Fibroblast of skin of left quadriceps (primary cell): Measurements from ENCODE around the gene CABP2.
A peak's percentile ranks its signal among the peaks of the same experiment; 100 is the strongest.
"Not testable (repeated sequence)": the region's sequence is repeated elsewhere in the genome, so short reads cannot be mapped to it uniquely, and the experiment has no call there.

Source experiments
- DNase-seq, 2 experiments: peaks; one replicate each; pipeline ENCODE4 v3.0.0-alpha.2; 2013; ENCODE audit warnings: low read depth in 2 of 2

Gene CABP2

DNA sequence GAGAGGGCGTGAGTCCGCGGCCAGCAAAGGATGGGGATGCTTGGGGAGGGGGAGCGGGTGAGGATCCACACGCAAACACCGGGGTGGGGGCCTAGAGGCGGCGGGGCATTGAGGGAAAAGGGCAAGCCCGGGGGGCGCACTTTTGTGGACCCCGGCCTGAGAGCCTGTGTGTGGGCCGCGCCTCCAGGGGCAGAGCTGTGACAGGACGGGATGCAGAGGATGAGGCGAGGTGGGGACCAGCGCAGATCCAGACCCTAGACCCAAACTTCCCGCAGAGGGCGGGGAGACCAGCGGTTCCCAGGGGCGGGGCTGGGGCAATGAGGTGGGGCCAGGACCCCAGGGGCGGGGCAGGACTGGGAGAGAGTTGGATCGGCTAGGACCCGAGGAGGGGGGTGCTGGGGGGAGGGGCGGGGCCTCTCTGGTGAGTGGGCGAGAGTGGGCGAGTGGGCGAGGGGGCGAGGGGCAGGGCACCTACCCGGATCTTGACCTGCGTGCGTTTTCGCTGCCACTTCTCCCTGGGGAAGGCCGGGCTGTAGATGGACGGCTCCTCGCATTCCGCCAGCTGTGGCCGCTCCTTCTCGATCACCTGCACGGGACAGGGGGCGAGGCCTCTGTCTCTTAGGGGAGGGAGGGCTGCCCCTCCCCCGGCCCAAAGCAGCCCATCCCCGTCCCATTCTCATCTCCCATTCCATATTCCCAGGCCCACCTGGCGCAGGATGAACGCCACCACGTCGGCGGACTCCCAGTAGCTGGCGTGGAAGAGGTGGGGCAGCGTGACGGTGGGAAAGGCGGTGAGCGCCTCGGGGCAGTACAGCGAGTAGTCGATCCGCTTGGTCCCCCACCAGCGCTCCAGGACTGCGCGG, 28.6 kb downstream of the CABP2 start:
- no peak for DNase-seq

DNA sequence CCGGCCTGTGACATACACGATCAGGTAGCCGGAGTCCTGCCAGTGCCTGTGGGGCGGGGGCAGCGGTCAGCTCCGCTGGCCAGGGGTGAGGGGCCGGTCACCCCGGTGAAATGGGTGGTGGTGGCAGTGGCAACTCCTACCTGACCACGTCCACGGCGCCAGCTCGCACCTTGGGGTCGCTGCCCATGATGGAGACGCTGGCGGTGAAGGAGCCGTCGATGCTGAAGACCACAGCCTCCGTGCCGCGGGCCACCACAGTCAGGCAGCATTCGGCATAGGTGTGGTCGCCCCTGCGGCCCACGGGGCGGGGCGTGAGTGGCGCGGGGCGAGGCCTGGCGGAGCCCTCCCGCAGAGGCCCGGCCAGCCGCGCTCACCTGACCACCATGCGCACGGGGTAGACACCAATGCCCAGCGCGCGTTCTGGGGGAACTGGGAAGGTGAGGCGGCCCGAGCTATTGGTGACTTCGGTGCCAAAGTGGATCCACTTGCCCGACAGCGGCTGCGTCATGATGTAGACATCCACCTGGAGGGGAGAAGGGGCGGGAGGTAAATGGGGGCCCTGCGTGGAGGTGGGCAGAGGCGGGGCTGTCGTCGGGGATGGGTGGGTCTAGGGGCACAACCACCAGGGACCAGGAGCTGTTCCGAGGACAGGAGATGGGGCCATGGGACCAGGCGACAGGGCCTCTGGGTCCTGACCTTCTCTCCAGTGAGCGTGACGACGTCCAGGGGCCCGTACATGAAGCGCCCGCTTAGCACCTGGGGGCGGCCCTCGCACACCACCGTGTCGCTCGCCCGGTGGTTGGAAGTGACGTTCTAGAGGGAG, 29.5 kb downstream of the CABP2 start:
- DNase-seq: no peak

DNA sequence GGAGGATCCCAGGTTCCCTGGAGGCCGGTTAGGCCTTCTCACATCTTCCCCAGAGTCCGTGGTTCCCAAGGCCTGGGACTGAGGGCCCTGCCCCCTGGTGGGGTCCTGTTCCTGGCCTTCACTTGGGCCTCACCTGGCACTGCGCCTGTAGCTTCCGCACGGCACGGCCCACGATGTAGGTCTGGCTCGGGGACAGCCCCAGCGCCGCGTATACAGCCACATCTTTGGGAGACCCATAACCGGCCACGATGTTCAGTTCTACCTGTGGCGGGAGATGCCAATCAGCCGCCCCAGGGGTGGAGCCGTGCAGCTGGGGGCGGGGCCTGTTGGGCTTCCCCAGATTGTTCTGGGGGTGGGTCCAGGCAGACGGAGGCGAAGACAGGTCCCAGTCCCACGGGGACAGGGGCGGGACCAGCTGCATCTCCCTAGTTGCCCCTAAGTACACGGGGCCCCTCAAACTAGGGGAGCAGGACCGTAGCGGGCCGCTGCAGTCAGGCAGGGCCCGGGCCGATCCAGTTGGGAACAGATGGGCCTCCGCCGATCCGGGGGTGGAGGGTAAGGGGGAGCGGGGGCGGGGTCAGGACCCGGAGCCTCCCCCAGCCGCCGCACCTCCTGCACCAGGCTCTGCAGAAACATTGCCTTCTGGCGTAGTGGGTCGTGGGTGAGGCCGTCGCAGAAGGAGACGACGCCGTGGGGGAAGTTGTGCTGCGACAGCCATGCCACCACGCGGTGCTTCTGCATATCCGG, 30.3 kb downstream of the CABP2 start:
- no peak for DNase-seq

DNA sequence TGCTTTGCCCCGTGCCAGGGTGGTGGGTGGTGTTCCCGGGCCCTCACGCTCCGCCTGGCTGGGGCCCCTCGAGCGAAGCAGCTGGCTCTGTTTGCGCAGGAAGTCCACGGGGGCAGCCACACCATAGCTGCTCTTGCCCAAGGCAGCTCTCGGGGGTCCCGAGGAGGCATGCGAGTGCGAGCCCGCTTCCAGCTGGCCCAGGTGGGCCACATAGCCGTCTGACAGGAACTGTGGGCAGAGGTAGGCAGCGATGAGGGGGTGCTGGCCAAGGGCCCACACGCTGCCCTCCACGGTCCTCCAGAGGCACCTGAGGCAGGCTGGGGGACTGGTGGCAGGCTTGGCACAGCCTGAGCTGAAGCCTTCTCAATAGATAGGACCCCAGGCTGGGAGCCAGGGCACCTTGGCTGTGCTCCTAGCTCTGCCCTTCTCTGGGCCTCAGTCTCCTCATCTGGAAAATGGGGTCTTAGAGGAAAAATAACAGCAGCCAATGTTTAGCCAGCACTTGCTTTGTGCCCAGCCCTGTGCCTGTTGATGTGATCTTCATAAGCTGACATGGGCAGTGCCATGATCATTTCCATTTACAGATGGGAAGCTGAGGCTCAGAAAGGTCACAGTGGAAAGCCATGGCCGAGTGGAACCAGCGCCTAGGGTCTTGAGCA, 31.0 kb downstream of the CABP2 start:
- DNase-seq: no peak

DNA sequence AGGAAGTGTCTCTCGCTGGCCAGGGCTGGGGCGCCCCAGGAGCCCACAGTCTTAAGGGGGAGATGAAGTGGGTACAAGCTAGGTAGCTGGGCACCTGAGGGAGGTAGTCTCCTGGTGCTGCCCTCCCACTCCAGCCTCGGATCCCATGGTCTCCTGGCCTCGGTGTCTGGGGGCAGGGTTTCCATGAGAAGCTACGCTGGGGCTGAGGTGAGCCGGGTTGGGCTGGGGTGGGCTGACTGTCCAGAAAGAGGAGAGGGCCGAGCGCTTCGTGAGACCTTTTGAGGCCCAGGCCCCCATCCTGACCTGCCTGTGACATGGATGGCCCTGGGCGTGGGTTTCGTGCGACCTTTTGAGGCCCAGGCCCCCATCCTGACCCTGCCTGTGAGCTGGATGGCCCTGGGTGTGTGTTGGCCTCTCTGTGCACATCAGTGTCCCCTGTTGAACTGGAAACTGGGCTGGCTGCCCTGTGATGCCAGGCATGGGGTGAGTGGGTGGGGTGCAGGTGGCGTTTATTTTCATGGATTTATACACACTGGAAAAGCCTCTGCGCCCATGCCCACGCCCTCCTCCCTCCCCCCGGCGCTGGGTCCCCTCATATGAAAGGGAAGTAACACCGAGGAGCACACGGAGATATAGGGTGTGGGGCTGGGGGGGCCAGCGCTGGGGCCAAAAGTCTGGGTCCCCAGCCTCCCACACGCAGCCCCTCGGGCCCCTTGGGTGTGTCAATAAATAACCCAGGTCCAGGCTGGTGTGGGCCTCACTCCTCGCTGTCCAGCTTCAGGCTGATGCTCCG, 31.8 kb downstream of the CABP2 start:
- no peak for DNase-seq

DNA sequence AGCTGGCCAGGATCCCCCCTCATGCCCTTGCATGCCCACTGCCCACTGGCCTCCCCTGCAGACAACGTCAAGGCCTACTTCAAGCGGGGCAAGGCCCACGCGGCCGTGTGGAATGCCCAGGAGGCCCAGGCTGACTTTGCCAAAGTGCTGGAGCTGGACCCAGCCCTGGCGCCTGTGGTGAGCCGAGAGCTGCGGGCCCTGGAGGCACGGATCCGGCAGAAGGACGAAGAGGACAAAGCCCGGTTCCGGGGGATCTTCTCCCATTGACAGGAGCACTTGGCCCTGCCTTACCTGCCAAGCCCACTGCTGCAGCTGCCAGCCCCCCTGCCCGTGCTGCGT, 32.5 kb downstream of the CABP2 start:
- DNase-seq: no peak

DNA sequence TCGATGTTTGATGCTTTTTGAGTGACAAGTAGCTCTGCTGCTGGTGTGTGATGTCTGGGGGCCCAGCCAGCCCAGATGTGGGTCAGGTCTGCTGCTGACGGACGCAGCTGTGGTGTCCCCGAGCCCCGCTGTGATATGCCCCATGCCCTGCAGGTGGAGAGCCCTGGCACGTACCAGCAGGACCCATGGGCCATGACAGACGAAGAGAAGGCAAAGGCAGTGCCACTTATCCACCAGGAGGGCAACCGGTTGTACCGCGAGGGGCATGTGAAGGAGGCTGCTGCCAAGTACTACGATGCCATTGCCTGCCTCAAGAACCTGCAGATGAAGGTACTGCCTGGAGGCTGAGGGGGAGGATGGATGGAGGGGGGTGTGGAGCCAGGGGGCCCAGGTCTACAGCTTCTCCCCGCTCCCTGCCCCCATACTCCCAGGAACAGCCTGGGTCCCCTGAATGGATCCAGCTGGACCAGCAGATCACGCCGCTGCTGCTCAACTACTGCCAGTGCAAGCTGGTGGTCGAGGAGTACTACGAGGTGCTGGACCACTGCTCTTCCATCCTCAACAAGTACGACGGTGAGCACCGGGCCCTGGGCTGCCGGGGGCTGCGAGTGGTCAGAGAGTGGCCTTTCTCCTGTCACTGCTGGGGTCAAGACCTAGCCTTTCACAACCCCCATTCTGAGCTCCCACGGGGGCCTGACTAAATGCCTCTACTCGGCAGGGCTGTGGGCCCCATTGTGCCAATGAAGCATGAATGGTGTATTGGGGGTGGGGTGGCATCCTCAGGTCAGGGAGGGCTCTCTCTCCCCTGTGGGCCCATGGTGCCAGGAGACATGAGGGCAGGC, 33.1 kb downstream of the CABP2 start:
- no peak for DNase-seq

DNA sequence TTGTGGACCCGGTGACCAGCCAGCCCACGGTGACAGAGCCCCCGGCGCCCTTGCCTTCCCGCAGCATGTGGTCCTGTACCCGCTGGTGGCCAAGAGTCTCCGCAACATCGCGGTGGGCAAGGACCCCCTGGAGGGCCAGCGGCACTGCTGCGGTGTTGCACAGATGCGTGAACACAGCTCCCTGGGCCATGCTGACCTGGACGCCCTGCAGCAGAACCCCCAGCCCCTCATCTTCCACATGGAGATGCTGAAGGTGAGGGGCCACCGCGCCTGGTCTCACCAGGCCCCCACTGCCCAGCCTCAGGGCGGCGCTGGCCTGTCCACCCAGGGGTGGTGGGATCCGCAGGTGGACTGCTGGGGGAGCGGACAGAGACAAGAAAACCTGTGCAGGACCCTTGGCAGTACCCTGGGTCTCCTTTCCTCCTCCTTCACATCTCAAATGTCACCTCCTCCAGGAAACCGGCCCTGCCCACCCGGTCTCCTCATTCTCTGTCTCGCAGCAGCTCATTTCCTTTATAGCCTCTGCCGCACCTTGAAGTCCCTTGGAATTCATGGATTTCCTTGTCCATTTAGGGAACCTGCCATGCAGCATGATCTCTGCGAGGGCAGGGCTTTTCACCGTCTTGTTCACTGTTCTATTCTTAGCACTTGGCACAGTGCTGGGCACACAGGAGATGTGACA, 33.9 kb downstream of the CABP2 start:
- no peak for DNase-seq

DNA sequence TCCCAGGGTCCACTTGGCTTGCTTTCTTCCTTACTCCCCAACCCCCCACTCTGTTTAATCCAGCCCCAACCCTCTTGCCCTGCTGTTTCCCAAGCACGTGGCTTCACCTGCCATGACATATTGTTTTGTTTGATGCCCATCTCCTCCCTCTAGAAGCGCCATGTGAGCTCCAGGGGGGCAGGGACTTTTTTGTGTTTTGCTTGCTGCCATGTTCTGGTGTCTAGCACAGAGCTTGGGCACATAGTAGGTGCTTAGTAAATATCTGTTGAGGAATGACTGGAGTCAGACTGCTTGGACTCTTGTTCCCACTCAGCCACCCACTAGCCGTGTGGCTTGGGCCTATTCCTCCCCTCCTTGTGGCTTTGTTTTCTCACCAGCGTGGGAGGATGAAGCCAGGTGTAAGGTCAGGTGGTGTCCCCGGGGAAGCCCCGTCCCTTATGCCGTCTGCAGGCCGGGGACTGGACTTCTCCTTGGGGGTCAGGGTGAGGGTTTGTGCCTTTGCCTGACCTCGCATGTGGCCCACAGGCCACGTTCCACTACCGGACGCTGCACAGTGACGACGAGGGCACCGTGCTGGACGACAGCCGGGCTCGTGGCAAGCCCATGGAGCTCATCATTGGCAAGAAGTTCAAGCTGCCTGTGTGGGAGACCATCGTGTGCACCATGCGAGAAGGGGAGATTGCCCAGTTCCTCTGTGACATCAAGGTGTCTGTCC, 36.6 kb downstream of the CABP2 start:
- no peak for DNase-seq

DNA sequence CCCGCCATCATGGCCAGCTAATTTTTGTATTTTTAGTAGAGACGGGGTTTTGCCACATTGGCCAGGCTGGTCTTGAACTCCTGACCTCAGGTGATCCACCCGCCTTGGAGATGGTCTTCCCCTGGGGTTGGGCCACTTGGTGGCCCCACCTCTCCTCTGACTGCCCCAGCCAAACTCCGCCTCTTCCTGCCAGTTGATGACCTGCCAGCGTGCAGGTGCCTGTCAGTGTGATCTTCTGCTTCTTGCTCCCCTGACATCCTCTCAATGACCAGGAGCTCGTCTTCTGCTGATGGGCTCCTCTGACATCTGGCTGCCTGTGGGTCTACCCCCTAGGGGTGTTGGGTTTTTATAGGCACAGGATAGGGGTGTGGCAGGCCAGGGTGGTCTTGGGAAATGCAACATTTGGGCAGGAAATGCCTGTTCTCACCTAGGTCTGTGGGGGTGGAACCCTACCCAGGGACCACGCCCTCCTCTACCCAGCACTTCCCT, 37.3 kb downstream of the CABP2 start:
- not testable (repeated sequence) for DNase-seq

DNA sequence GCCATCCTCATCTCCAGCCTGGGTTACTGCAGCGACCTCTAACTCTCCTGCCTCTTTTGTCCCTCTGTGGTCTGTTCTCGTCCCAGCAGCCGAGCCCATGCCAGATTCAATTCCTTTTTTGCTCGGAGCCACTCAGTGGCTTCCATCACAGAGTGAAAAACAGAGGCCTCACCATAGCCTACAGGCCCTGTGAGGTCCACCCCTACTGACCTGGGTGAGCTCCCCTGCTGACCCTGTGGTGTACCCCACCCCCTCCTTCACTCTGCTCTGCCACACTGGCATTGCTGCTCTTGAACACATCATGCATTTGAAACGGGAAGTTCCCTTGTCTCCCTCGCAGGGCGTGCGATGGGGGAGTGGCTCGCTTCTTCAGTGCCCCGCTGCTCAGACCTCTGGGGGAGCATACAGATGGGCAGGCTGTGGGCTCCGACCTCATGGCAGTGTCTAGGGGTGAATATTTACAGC, 38.4 kb downstream of the CABP2 start:
- no peak for DNase-seq

DNA sequence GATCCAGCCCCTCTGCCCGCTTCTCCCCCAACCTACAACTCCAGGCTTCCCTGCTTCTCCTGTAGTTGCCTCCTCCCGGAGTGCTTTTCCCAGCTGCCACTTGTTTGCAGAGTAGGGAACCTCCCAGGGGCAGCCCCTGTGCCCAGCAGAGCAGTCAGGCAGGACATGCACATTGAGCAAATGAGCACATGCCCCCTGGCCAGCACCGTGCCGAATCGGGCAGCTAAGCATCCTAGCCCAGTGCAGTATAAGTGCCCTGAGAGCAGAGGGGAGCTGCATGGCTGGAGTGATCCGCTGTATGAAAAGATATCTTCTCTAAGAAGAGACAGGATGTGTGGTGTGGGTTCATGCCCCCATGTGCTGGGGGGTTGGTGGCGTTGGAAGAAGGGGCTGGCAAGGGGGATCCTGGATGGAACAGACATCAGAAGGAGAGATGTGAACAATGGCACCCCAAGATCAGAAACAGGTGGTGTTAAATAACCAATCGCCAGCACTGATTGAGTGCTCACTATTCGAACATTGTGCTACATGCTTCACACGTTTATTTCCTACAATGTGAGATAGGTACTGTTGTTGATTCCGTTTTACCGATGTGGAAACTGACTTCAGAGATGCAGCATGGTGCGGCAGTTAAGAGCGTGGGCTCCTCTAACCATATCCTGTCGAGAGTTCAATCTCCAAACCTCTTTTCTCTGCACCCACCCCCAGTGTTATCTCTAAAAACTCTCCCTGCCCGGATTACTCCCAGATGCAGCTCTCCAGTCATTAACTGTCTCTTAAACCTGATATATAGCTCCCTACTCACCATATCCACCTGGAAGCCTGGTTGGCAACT, 39.2 kb downstream of the CABP2 start:
- DNase-seq: no peak

DNA sequence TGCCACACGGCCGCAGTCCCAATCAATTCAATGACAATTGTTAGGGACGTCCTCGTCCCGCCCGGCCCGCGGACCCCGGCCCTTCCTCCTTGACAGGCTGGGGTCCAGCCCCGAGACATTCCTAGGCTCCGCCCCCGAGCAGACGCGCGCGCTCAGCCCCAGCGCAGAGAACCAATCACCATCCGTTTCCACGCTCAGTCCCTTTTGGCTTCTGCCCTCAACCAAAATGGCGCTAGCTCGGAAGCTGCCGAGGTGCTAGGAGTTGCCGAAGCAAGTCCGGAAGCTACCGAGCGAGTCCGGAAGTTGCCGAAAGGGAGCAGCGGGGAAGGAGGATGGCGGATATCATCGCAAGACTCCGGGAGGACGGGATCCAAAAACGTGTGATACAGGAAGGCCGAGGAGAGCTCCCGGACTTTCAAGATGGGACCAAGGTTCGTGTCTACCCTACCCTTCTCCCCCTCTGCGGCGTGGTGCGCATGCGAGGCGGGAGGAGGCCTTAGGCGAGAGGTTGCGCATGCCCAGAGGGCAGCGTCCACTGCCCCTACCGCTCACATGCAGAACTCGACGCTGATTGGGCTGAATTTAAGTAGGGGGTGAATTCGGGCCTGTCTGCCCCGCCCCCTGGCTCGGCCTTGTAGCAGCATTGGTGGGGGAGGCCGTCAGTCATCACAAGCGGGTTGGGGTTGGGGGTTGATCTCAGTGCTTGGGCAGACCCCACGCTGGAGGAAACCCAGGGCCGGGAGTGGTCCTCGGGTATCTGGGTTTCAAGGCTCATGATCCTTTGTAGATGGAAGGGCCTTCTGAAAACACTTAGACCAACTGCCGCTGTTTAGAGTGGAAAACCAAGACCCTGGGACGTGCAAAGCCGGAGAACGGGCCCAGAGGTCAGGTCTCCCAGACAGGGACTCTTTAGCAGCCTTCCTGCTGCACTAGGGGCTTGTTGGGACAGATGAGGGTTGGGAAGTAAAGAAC, 40.1 kb downstream of the CABP2 start, which contains the start of gene AIP:
Gene AIP, plus strand, starts transcription at position 200 of the 972 bp plus-strand sequence. Its CDS starts 133 bp downstream, at position 333.
- peak; percentile 96 for DNase-seq

DNA sequence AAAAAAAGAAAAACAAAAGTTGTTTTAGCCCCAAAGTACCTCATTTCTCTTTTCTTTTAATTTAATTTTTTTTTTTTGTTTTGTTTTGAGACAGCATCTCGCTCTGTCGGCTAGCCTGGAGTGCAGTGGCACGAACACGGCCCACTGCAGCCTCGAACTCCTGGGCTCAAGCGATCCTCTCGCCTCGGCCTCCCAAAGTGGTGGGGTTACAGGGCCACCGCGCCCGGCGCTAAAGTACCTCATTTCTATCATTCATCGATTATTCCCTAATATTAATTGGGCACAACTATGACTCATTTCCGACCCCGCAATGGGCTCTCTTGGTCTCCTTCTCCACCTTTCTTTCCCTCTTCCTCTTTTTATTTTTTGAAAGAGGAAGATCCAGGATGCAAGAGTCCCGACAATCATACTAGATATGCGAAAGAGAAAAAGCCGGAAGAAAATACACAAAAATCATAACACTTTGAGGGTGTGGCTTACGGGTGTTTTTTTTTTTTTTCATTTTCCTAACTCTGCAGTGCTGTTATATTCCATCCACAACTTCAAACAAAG, 40.9 kb downstream of the CABP2 start:
- no peak for DNase-seq

DNA sequence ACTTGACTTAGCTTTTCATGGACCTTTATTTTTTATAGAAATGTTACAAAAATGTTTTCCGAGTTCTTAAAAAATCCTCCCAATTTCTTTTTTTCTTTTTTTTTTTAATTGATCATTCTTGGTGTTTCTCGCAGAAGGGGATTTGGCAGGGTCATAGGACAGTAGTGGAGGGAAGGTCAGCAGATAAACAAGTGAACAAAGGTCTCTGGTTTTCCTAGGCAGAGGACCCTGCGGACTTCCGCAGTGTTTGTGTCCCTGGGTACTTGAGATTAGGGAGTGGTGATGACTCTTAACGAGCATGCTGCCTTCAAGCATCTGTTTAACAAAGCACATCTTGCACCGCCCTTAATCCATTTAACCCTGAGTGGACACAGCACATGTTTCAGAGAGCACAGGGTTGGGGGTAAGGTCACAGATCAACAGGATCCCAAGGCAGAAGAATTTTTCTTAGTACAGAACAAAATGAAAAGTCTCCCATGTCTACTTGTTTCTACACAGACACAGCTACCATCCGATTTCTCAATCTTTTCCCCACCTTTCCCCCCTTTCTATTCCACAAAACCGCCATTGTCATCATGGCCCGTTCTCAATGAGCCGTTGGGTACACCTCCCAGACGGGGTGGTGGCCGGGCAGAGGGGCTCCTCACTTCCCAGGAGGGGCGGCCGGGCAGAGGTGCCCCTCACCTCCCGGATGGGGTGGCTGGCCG, 45.7 kb downstream of the CABP2 start:
- DNase-seq: not testable (repeated sequence)
